Islet precursor cell (in vitro differentiated cells): ENCODE results near the gene CCDC181.

ENCODE experiments used
- DNase-seq: peaks from one replicate; pipeline ENCODE4 v3.0.0-alpha.2; 2018

Gene CCDC181

DNA sequence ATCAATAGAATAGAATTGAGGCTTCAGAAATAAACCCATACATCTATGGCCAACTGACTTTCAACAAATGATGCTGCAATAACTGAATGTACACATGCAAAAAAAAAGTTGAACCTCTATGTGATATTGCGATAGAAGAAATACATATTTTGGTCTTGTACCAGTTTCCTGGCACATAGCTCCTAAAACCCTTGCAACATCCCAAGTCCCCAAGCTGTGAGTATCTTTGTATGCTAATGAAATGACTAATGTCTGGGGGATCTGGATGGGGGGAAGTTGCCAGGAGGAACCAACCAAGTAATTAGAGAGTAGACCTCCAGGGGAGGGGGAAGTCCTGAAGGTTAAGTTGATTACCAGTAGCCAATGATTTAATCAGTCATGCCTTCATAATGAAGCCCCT is 34.9 kb downstream of the CCDC181 start:
- no peak for DNase-seq

DNA sequence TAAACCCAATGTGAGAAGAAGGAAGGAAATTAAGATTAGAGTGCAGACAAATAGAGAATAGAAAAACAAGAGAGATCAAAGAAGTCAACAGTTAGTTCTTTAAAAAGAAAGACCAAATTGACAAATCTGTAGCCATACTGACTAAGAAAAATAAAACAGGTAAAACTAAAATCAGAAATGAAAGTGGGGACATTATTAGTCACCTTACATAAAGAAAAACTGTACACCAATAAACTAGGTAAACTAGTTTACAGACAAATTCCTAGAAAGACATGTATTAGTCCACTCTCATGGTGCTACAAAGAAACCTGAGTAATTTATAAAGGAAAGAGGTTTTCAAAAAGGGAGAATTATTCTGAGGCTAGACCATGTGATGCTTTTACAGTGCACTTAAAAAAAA is 37.0 kb downstream of the CCDC181 start:
- DNase-seq: no peak

DNA sequence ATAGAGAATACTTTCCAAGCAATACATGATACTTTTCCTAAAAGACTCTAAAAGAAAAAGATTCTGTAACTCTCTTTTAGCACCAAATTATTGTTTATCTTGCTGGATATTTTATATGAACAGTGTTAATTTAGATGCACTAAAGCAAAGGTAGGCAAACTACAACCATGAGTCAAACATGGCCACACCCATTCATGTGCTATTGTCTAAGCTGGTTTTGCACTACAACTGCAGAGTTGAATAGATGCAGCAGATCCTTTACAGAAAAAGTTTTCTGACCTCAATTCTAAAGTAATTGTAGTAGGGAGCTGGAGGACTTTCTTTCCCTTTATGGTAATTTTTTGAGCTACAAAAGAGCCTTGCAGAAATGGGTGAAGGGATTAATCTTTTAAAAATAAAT is 39.9 kb downstream of the CCDC181 start:
- DNase-seq: no peak

DNA sequence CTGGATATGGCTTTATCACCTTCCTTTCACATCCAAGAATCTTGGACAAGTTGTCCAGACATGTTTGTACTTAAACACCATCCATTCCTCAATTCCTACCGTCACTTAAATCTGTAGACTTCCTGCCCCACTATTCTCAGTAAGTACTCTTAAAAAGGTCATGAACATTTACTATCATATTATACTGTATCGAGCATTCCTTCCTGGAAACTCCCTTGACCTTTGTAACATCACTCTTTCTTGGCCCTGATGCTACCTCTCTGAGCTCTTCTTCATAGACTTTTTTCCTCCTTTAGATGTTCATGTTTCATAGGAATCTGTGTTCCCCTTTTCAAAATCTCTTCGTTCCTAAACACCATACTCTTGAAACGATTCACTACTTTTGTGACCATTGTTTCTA is 43.8 kb downstream of the CCDC181 start:
- DNase-seq: no peak

DNA sequence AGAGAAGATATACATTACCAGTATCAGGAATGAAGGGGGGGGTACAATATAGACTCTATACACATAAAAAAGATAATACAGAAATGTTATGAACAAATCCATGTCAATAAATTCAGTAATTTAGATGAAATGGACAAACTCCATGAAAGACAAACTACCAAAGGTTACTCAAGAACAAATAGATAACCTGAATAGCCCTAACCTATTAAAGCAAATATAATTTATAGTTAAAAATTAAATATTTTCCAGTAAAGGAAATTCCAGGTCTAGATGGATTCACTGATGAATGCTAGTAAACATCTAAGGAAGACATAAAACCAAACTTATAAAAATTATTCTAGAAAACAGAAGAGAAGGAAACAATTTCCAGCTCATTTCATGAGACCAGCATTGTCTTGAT is 46.1 kb downstream of the CCDC181 start:
- no peak for DNase-seq

DNA sequence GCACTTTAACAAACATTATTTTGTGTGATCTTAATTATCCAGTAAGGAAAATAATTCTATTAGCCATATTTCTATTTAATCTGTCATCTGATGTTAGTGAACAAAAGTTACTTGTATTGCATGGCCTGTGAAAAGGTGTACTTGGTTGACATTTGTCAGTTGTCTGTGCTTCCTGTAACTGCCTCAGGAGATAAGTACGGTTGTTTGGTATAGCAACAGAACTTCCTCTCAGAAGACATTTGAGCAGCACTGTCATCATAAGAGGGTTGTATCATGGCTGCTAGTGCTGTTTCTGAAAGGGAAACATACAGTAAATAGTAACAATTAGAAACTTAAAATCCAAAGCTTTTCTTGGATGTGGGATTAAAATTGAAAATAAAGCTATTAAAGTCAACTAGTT is 55.9 kb downstream of the CCDC181 start:
- no peak for DNase-seq

DNA sequence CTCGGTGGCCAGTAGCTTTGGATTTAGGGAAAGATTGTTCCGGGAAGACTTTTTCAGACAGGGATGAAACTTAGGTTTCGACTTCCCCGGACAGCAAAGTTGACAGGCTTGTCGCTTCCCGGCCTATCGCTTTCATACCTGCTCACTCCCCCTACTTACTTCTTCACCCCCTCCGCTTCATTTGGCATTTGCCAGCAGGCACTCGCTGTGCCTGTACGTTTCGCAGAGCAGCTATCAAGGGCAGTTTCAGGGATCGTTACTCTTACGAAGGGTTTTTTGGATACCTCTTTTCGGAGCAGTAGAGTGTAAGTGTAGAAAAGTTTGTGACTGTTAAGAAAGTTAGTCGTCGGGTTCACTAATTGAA is 58.9 kb downstream of the CCDC181 start:
- DNase-seq: peak; percentile 55

DNA sequence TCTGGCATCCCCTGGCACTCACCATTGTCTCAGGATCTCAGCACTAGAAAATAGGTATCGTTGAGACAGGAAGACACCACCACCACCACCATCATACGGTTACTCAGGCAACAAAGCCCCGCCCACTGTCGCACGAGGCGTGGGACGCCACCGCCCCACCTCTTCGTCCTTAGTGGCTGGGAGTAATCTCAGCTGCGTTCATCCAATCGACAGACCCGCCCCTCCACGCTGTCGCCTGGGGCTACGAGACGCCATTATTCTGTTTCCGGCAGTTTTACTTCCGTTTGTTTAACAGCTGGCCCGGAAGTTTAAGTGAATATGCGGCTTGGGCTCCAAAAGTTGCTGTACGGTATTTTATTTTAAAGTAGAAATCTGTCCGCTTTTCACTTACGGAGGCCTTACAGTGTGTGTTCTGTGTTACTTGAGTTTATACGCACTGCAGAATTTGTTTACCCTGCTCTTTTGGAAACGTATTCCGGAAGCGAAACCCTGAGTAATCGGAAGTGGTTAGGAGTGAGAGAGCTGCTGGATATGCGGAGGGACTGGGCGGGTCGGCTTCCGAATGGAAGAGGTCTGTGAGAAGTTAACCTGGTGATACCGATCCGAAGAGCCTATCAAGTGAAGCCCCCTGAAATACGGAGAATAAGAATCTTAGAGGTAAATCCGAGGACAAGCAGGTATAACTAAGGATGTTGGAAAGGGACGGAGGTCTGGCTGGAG is 59.4 kb downstream of the CCDC181 start, which contains the start of the genes BLZF1 and NME7:
TSS of gene BLZF1 (plus strand) at position 510 of the 720 bp plus-strand sequence. CDS start 1,328 bp downstream, outside the sequence.
TSS of gene NME7 (minus strand) at position 112 of the 720 bp plus-strand sequence. CDS start at position 25, 87 bp downstream.
- DNase-seq: peak; percentile 98

DNA sequence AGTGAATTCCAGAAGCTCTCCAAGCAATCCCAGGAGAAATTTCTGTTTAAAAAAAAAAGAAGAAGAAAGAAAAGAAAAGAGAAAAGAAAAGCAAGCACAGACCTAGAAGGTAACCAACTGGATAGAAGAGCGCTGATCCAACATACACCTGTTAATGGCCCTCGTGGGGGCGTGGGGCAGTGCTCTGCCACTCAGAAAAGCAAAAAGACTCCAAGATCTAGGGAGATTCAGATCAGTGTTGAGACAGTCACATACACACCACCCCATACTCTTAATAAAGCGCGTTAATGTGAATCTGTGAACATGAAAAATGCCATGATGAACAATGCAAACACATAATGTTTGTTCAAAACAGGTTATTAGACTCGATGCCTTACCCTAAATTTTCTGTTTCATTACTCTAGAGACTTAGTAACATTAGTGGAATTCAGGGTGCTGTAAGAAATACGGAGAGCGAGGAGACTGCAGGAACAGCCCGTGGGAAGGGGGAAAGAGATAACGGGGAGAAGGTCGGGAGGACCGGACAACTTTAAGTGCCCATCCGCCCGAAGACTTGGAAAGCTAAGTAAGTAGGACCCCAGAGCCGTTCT is 60.1 kb downstream of the CCDC181 start:
- DNase-seq: no peak

DNA sequence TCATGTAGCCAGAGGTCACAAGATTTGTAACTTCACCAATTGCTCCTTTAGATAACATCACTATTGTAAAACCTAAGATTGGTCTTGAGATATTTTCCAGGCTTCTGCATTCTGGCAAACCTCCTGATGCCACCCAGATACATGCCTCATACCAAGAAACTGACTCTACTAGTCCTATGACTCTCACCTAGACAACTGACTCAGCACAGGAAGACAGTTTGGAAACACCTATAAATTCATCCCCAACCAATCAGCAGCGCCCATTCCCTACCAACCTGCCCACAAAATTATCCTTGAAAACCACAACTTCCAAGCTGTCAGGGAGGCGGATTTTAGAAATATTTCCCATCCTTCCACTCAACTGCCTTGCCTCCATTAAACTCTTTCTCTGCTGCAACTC is 62.3 kb downstream of the CCDC181 start:
- DNase-seq: no peak

DNA sequence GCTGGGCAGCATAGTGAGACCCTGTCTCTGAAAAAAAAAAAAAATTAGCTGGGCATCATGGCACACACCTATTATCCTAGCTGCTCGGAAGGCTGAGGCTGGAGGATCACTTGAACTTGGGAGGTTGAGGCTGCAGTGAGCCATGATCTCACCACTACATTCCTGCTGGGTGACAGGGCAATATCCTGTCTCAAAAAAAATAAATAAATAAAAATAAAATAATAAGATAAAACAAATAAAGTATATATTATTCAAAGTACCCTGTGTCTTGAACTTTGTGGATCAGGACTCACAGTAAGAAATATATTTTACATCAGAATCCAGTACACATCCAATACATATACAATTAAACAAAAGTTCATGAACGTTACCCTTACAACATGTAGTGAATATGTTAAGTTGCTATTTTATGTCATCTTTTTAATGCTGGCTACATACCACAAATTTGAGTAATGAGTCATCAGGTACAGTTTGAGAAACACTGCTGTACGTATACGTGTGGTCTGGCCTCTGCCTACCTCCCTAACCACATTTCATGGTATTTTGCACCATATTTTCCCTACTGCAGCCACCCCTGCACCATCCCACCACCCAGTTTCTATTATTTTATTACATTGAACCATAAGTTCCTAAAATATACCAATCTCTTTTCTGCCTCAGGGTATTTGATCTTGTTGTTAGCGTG is 64.1 kb downstream of the CCDC181 start:
- no peak for DNase-seq

DNA sequence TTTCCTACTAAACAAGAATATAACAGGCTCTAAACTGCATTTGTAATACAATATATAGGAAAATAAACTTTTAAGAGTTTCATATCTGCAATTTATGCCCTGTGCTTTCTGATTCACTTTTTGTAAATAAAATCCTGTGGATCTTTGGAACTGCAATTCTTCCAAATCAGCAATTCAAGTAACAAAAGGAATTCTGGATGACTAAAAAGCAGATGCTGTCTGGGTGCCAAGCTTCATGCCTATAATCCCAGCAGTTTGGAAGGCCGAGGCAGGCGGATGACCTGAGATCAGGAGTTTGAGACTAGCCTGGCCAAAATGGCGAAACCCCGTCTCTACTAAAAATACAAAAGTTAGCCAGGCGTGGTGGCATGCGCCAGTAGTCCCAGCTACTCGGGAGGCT is 66.0 kb downstream of the CCDC181 start:
- DNase-seq: no peak

DNA sequence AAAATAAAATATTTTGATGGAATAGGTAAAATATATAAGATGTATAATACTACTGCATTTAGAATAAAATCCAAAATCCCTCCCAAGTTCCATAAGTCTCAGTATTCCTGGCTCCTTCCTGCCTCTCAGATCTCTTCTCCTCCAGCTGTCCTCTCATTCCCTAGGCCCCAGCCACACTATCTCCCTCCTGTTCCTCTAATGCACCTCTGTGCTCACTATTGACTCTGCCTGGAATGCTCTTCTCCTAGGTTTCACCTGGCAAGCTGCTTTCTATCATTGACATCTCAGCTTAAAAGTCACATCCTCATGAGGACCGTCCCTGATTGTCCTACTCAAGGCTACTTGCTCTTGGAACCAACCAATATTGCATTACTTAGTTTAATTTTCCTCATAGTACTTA is 66.9 kb downstream of the CCDC181 start:
- no peak for DNase-seq

DNA sequence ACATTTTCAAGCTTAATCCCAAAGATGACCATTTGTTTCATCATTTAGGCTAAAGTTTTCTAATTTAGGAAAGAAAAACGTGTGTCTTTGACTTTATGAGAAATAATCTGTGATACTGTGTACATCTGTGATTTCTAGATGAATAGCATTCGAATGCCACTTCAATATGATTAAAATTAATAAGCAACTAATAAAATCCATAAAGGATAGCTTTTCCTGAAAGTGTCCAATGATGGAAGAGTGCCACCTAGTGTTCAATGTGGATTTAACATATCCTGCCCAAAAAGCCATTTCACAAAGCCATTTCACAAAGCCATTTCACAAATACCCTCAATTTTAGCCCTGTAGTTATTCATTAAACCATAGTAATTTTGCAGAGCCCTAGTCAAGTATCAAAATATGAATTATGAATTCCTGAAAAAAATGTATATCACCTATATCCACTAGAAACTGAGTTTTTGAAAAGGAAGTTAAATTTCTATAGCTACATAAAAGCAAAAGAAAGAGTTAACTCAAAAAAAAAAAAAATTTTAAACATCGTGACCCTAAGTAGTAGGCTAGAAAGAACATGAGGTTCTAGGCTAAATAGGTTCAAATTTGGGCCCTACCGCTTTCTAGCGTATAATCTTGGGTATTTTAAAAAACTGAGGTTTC is 78.8 kb downstream of the CCDC181 start:
- DNase-seq: no peak

DNA sequence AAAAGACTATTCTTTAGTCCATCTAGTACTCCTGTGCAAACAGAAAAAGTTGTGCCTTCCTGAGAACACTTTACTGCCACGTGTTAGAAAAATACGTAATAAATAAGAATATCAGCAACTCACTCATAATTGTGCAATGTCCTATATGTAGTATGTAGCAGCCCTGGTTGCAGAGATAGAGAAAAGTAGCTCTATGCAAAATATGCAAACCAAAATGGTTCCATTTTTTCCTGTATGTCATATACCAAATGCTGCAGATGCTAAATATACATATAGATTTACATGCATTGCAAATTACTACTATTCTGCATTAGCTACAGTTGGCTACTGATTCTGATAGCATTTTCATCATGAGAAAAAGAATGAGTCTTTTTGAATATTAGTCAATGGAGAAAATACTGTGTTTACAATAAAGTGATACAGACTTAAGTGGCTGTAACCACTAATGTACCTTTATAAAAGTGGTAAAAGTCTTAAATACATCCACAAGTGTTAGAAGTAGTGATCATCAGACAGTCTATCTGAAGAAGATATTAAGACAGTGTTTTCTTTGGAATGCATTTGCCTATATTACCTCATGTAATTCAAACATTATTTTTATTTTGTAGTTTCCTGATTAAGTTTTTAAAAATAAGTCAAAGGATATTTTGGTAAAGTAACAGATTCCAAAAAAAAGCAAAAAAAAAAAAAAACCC is 79.4 kb downstream of the CCDC181 start:
- no peak for DNase-seq

DNA sequence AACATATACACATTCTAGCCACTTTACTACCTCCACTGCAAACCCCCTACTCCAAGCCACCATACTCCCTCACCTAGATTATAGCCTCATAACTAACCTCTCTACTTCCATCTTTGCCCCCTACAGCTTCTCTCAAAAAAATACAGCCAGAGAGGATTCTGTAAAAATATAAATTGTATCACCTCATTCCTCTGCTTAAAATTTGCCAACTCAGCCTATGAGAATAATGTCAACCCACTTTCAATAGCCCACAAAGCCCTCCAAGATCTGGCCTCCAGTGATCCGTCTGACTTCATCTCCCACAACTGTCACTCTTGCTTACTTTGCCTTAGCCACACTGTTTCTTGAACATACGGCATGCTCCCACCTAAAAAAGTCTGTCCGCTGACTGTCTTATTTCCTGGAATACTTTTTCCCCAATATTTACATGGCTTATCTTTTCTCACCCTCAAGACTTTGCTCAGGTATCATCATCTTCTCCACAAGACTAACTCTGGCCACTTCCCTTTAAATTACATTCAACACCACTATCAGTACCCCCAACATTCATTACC is 81.2 kb downstream of the CCDC181 start:
- DNase-seq: no peak

DNA sequence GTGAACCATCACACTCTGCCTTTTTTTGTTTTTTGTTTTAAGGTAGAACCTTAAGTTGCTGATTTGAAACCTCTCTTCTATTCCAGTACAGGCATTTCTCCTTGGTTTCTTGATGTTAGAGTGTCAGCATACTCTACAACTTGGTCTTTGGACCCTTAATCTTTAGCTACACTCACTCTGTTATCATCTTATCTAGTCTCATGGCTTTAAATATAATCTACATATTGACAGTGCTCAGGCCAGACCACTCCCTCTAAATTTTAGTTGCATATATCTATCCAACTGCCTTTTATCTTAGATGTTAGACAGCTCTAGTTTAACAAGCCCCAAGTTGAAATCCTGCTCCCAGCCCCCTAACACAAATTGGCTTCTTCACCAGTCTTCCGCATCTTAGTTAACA is 81.8 kb downstream of the CCDC181 start:
- DNase-seq: no peak
